Small intestine (tissue), 7 donors: Measurements from ENCODE around the gene COMMD9. TPM values are rescaled to one million over a fixed set of nuclear protein-coding genes. Genes with fewer than 3 reads are reported as not detected.
A peak's percentile ranks its signal among the peaks of the same experiment; 100 is the strongest.

ENCODE experiments used
- DNase-seq, 2 donors: peaks; one replicate each; pipeline versions ENCODE4 v3.0.0 to v3.0.0-alpha.2; 2013
- FAIRE-seq: peaks from 2 replicates; lab custom pipeline; 2012; peaks lifted over from hg19 to GRCh38; lab: Jason Lieb, UNC
- H3K27ac ChIP-seq, 3 donors: one replicate each; pipeline ENCODE4 v1.5.1; 2013; ENCODE audit warnings: low read length in 2 of 3, mild to moderate bottlenecking in 2 of 3, control low read depth in 1 of 3, inconsistent platforms in 1 of 3, low read depth in 1 of 3, moderate library complexity in 1 of 3
- H3K27me3 ChIP-seq, 3 donors: one replicate each; pipeline ENCODE4 v1.6.1; 2013; ENCODE audit warnings: low read length in 3 of 3, inconsistent platforms in 1 of 3; ENCODE audit not compliant: control insufficient read depth in 3 of 3, insufficient read depth in 3 of 3
- H3K36me3 ChIP-seq, 3 donors: one replicate each; pipeline ENCODE4 v1.6.1; 2013; ENCODE audit warnings: low read length in 3 of 3, inconsistent platforms in 1 of 3, low read depth in 1 of 3, mild to moderate bottlenecking in 1 of 3, moderate library complexity in 1 of 3; ENCODE audit not compliant: control insufficient read depth in 3 of 3, insufficient read depth in 2 of 3
- H3K4me1 ChIP-seq, 3 donors: one replicate each; pipeline ENCODE4 v1.6.1; 2013; ENCODE audit warnings: low read length in 2 of 3, inconsistent platforms in 1 of 3, low read depth in 1 of 3, mild to moderate bottlenecking in 1 of 3, moderate library complexity in 1 of 3; ENCODE audit not compliant: control insufficient read depth in 3 of 3, insufficient read depth in 2 of 3
- H3K4me3 ChIP-seq, 3 donors: one replicate each; pipeline ENCODE4 v1.5.1; 2013; ENCODE audit warnings: low read length in 3 of 3, control low read depth in 1 of 3, inconsistent platforms in 1 of 3, low read depth in 1 of 3, mild to moderate bottlenecking in 1 of 3, moderate library complexity in 1 of 3
- H3K9me3 ChIP-seq, 2 donors: one replicate each; pipeline ENCODE4 v1.6.1; 2013; ENCODE audit warnings: low read depth in 1 of 2, low read length in 1 of 2; ENCODE audit not compliant: control insufficient read depth in 2 of 2, insufficient read depth in 1 of 2
- WGBS, 3 donors: extraction: QIAGEN DNeasy Blood & Tissue Kit; methylation state at CpG; one replicate each; pipeline ENCODE4 v1.1.7; 2013; 5-methylcytosine and 5-hydroxymethylcytosine counted together
- polyA plus RNA-seq, 4 donors: library from polyadenylated mRNA; stranded (reverse) in 3 of 4; unstranded in 1 of 4; fragments of 200-250 nt in 3 of 4; fragments of 120-200 nt in 1 of 4; gene quantifications; one replicate each; pipeline versions ENCODE4 v1.2.1 to v1.2.3, GENCODE V29; 2013
- donor health status: healthy with polysubstance abuse.
- donor health status: control.
- donor health status: control.
- donor health status: Bipolar disorder and iron deficiency.
- donor health status: healthy.

The COMMD9 gene
- polyA plus RNA-seq, 4 donors = 27.0 to 60.4 (median 37.8) TPM

GRCh38 chr11:36308577-36308976 is 19.4 kb upstream of the COMMD9 start:
- Histone ChIP-seq H3K4me3 (no peak overlapping the region), H3K4me1 (peaks cover 0 to 8% (median 0%) of the 10 kb centered on the region in 3 donors), H3K27me3 (peaks cover 0 to 2% (median 0%) of the 10 kb centered on the region in 3 donors), H3K27ac (no peak overlapping the region), H3K9me3 (no peaks in the 10 kb centered on the region), H3K36me3 (no peaks in the 10 kb centered on the region)
- FAIRE-seq (no peak), DNase-seq (no peak)
- 35 to 45% (median 37%) methylated on average over 1 of the region's 1 CpG for WGBS, 3 donors

- Histone ChIP-seq H3K27ac (no peak overlapping the region), H3K27me3 (no peaks in the 10 kb centered on the region), H3K4me1 (no peaks in the 10 kb centered on the region), H3K4me3 (no peak overlapping the region), H3K9me3 (no peaks in the 10 kb centered on the region), H3K36me3 (no peaks in the 10 kb centered on the region)
- 44 to 67% (median 50%) methylated on average over 3 of the region's 3 CpGs for WGBS, 3 donors
- DNase-seq (peak in 1 of 2 donors; percentile 63), FAIRE-seq (no peak)
These were observed 17.7 kb upstream of the COMMD9 start for GRCh38 chr11:36306888-36307287.

DNA sequence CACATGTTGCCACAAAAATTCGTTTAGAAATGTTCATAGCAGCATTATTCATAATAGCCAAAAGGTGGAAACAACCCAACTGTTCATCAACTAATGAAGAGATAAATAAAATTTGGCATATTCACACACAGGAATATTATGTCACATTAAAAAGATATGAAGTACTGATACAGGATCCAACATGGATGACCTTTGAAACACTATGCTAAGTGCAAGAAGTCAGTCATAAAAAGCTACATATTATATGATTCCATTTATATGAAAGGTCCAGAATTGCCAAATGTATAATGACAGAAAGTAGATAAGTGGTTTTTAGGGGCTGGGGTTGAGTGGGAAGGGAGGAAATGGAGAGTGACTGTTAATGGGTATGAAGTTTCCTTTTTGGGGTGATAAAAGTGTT is 15.8 kb upstream of the COMMD9 start:
- Histone ChIP-seq H3K27ac (no peak overlapping the region), H3K4me1 (peaks cover 0 to 4% (median 0%) of the 10 kb centered on the region in 3 donors), H3K27me3 (no peaks in the 10 kb centered on the region), H3K36me3 (no peaks in the 10 kb centered on the region), H3K4me3 (no peak overlapping the region), H3K9me3 (no peaks in the 10 kb centered on the region)
- DNase-seq (peak in 1 of 2 donors; percentile 58), FAIRE-seq (no peak)
- WGBS, 3 donors = 15 to 31% (median 18%) methylated on average over 1 of the region's 1 CpG

DNA sequence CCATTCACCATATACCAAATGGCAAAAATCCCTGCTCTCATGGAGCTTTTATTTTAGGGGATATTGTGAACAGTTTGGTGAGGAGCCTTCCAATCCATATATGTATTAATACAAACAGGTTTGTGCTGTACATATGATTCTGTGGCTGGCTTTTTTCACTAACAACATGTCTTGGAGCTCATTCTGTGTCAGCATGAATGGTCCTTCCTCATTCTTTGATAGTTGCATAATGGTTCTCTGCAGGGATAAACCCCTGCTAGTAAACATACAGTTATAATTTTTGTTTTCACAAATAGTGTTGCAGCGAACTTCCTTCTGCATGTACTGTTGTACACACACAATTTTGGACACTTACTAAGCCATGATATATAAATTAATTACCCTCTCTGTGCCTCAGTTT is 15.1 kb upstream of the COMMD9 start:
- H3K4me3 ChIP-seq = no peak overlapping the region
- no peaks in the 10 kb centered on the region for H3K27me3 ChIP-seq
- DNase-seq (no peak), FAIRE-seq (no peak)
- WGBS, 3 donors = 57 to 83% (median 78%) methylated on average over 1 of the region's 1 CpG
- peaks cover 0 to 4% (median 0%) of the 10 kb centered on the region in 3 donors for H3K4me1 ChIP-seq
- no peaks in the 10 kb centered on the region for H3K36me3 ChIP-seq
- no peak overlapping the region for H3K27ac ChIP-seq
- no peaks in the 10 kb centered on the region for H3K9me3 ChIP-seq

DNA sequence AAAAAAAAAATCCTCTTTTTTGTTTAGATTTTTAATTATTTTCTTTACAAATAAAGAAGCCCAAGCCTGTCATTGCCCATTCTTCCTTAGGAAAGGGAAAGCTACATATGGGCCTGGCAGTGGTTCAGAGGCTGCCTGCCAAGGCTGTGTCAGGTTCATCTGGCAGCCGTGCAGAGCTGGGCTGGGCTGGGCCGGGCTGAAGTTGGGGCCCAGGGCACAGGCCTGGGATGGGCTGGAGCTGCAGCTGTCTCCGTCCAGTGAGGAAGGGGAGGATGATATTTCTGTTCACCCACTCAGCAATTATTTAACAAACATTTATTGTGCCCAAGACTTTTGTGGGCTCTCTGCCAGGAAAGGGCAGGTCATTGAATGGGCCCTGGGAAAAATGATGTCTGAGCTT is 11.4 kb upstream of the COMMD9 start:
- Histone ChIP-seq H3K36me3 (no peaks in the 10 kb centered on the region), H3K9me3 (no peaks in the 10 kb centered on the region), H3K4me3 (no peak overlapping the region), H3K27me3 (no peaks in the 10 kb centered on the region), H3K27ac (no peak overlapping the region), H3K4me1 (peaks cover 0 to 16% (median 4%) of the 10 kb centered on the region in 3 donors)
- peak in 1 of 2 donors; percentile 70 for DNase-seq
- 2 to 32% (median 24%) methylated on average over 3 of the region's 3 CpGs for WGBS, 3 donors
- no peak for FAIRE-seq

- WGBS, 3 donors = 22 to 58% (median 44%) methylated on average over 8 of the region's 8 CpGs
- Histone ChIP-seq H3K9me3 (peaks cover 0 to 6% of the 10 kb centered on the region in 2 donors), H3K4me3 (no peak overlapping the region), H3K4me1 (peaks cover 0 to 18% (median 4%) of the 10 kb centered on the region in 3 donors), H3K36me3 (no peaks in the 10 kb centered on the region), H3K27ac (peak overlapping the region in 1 of 3 donors; percentile 49), H3K27me3 (no peaks in the 10 kb centered on the region)
- DNase-seq = peak; percentile 77
- no peak for FAIRE-seq
These were observed 7.8 kb upstream of the COMMD9 start for GRCh38 chr11:36296884-36297543.

- 83 to 90% (median 84%) methylated on average over 3 of the region's 3 CpGs for WGBS, 3 donors
- no peaks in the 10 kb centered on the region for H3K27me3 ChIP-seq
- no peaks in the 10 kb centered on the region for H3K36me3 ChIP-seq
- H3K4me1 ChIP-seq = peaks cover 0 to 18% (median 4%) of the 10 kb centered on the region in 3 donors
- H3K27ac ChIP-seq = peak within 1 kb of the TSS in 1 of 3 donors; percentile 49
- DNase-seq = no peak
- no peak within 1 kb of the TSS for H3K4me3 ChIP-seq
- peaks cover 0 to 6% of the 10 kb centered on the region in 2 donors for H3K9me3 ChIP-seq
- no peak for FAIRE-seq
These were observed 6.7 kb upstream of the COMMD9 start, which contains the start of gene PRR5L for GRCh38 chr11:36295926-36296325. Gene PRR5L (plus strand): TSS chr11:36296288. CDS start chr11:36401122, 104,834 bp downstream.

DNA sequence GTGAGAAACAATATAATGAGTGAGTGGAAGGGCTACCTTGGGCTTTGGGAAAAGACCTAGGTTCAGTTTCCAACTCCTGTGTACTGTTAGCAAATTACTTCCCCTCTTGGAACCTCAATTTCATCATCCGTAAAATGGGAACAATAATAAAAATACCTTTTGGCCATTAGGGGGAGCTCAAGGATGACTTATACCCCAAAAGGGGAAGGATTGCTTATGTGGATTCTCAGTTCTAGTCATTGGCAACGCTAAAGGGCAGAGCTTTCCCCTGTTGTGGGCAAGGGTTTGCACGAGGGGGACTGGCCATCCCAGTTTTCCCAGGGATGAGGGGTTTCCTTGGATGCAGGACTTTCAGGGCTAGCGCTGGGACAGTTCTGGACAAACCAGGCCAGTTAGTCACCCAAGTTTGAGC is 3.1 kb upstream of the COMMD9 start:
- no peak overlapping the region for H3K4me3 ChIP-seq
- no peaks in the 10 kb centered on the region for H3K36me3 ChIP-seq
- DNase-seq = peak; percentile 52 to 62
- H3K27ac ChIP-seq = no peak overlapping the region
- peaks cover 0 to 6% of the 10 kb centered on the region in 2 donors for H3K9me3 ChIP-seq
- peaks cover 0 to 13% (median 0%) of the 10 kb centered on the region in 3 donors for H3K4me1 ChIP-seq
- H3K27me3 ChIP-seq = no peaks in the 10 kb centered on the region
- FAIRE-seq = no peak
- WGBS, 3 donors = 28 to 35% (median 32%) methylated on average over 4 of the region's 4 CpGs
